Measurements from ENCODE around the gene TEAD3.

GRCh38 chr6:35496036-35496840 is 641 bp downstream of the TEAD3 start:
- no peak for TF ChIP-seq CBFB (IDR thresholded peaks at IDR 0.05; ENCODE audit: low read depth)
- TF ChIP-seq POLR2A (IDR thresholded peaks at IDR 0.05; ENCODE audit: low read depth, low read length), result no peak
- TF ChIP-seq MXI1 (IDR thresholded peaks at IDR 0.05; ENCODE audit: low read depth, low read length), result no peak

All from GM12878 (cell line).